Suppressor macrophage treated with lipopolysaccharide for 1 hour (primary cell): Measurements from ENCODE around the gene GGTLC2.

Experiments
- DNase-seq, 3 donors: peaks; one replicate each; pipeline ENCODE4 v3.0.0-alpha.2; 2020 to 2022

GGTLC2 gene

DNA sequence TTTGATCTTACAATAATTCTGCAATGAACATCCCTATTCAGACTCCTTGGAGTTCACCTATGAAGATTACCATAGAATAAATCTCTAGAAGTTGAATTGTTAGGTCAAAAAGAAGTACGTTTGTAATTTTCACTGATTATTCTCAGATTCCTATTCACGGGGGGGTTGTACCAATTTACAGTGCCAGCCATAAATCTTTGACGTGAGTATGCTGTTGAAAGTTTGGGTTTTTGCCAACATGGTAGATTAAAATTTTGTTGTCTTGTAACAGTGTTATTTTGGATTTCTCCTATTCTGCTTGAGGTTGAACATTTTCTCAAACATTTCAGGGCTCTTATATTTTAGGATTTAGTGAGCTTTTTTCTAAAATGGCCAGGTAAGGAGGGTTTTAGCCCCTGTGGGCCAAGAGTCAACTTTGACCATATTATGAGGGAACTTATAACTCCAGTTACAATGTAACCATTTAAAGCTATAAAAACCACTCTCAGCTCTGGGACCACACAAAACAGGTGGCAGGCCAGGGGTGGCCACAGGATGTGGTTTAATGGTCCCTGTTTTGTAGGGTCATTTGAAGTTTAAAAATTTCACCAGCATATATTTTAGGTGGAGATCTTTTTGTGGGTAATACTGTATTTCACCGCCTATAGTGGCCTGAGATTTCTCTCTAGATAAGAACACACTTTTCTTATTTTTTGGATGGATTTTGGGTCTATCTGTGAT is 25.8 kb downstream of the GGTLC2 start:
- DNase-seq: no peak

DNA sequence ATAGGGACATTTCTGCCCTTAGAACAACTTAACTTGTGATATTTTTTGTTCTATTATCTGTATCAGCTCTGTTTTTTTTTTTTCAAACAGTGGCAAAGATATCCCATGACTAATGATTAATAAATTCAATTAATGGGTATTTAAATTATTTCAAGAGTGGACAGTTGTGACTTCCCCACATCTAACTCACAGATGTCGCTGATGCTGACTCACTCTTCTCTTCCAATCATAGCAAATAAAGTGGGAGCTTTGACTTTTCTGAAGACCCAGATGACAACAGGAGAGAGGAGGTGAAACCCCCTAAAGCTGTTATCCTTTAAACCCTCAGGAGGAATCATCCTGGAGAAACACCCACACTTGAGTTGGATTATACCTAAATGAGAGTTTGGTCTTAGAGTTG is 27.1 kb downstream of the GGTLC2 start:
- no peak for DNase-seq

DNA sequence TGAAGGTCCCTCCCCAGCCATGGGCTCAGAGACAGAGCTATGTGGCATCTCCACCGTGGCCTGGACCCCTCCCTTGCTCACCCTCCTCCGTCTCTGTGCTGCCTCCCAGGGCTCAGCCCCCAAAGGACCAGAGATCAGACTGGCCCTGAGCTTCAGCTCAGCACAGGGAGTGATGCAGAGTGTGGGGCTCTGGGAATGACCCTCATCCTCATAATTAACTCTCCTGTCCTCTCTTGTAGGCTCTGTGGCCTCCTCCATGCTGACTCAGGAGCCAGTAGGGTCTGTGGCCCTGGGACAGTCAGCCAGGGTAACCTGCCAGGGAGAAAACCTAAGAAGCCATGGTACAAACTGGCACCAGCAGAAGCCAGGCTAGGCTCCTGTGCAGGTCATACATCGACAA is 28.7 kb downstream of the GGTLC2 start:
- no peak for DNase-seq

DNA sequence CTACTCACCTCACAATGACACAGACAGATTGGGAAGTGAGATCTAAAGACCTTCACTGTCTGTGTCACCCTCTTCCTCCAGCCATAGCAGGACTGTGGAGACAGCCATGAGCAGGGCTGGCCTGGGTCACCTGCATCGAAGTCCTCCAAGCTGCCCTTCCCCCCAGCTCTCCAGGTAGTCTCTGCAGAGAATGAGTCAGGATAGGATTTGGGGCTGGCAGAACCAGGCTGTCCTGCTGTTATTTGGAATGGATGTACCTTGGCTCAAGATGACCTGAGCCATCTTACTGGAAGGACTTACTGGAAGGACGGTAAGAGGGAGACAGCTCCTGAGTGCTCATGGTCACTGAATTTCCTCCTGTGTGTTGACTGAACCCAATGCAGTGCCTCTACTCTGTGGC is 29.2 kb downstream of the GGTLC2 start:
- DNase-seq: no peak

DNA sequence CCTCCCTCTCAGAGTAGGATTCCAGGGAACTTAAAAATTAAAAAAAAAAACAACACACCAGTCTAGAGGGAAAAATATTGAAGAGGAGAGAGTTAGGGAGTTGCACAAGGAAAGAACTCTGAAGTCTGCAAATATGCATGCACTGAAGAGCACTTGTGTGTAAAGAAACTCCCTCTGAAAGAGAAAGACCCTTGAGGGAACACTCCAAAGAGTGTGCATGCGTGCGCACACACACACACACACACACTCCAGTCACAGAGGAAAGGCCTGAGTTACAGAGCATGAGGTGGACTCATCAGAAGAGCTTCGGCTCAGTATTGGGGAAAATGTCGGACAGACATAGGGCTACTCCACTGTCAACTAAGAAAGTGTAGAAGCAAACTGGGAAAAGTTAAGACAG is 30.1 kb downstream of the GGTLC2 start:
- no peak for DNase-seq

DNA sequence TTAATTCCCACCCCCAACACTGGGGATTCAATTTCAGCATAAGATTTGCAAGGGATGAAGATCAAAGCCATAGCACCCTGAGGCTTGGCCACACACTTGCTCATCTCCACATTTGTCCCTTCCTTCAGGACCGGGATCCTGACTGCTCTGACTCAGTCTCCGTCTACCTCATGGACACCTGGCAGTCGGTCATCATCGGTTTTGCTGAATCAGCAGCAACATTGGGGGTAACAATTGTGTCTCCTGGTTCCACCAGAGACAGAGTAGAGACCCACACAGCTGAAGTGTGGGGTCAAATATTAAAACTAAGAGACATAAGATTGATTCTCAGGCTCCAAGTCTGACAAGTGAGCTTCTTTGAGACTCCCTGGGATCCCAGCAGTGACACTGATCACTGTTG is 34.6 kb downstream of the GGTLC2 start:
- no peak for DNase-seq

DNA sequence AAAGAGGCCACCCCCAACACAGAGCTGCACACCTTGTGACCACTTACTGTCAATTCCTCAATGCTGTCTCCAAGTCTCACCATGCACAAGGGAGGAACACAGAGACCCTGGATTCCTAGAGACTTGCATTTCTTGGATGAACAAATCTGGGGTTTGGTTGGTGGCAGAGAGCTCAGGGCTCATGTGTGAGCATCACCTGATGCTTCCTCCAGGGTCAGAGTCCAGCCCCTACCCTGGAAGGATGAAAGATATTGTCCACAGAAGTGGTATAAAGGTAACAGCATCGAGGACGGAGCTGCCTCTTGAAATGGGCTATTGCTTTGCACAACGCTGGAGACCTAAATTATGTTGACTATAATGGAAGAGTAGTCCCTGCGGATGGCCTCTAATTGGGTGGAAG is 36.0 kb downstream of the GGTLC2 start:
- no peak for DNase-seq

DNA sequence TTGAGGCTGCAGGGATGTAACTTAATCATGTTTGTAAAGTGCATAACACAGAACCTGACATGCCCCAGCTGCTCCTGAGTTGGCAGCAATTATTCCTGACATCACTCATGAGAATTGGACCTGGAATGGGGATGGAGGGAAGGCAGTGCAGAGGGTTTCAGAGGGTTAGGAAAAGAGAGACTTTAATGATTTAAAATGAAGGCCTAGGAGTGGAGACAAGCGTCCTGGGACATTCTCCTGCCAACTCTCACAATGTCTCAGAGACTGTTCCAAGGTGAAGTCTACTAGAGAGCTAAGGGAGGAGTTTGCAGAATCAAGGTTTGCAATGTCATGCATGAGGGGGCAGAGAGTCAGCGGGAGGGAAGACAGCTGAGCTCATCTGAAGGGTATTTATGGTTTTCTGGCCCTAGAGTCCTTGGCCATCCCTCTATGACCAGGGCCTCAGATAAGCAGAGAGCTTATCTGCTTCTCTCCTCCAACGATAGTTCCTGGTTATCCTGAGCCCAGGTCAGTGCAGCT is 36.9 kb downstream of the GGTLC2 start:
- DNase-seq: no peak

DNA sequence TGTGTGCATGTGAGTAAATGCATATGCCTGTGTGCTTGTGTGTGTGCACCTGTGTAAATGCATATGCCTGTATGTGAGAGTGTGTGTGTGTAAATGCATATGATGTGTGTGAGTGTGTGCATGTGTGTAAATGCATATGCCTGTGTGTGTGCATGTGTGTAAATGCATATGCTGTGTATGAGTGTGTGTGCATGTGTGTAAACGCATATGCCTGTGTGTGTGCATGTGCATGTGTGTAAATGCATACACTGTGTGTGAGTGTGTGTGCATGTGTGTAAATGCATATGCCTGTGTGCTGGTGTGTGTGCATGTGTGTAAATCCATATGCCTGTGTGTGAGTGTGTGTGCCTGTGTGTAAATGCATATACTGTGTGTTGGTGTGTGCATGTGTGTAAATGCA is 37.8 kb downstream of the GGTLC2 start:
- no peak for DNase-seq

DNA sequence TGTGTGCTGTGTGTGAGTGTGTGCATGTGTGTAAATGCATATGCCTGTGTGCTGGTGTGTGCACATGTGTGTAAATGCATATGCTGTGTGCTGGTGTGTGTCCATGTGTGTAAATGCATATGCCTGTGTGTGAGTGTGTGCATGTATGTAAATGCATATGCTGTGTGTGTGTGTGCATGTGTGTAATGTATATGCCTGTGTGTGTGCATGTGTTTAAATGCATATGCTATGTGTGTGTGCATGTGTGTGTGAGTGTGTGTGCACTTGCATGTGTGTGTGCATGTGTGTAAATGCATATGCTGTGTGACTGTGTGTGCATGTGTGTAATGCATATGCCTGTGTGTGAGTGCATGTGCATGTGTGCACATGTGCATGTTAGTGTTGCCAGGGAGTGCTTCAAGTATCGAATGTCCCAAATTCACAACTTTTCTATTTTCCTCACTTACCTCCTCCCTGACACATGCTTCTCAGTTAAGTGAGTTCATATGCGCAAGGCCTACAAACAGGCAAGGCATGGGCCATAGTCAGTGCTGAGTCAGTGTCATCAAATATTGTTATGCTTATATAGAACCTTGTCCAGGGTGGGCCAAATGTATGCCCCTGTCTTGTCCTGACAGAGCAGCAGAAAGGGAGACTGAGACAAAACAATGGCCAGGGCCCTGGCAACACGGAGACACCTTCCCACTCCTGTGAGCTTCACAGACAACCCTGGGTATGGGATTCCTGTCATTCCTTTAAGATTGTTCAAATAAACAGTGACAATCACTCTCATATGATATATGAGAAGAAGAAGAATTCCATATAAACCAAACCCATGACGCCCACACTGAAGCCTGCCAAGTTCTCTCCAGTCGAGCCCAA is 38.6 kb downstream of the GGTLC2 start:
- no peak for DNase-seq

DNA sequence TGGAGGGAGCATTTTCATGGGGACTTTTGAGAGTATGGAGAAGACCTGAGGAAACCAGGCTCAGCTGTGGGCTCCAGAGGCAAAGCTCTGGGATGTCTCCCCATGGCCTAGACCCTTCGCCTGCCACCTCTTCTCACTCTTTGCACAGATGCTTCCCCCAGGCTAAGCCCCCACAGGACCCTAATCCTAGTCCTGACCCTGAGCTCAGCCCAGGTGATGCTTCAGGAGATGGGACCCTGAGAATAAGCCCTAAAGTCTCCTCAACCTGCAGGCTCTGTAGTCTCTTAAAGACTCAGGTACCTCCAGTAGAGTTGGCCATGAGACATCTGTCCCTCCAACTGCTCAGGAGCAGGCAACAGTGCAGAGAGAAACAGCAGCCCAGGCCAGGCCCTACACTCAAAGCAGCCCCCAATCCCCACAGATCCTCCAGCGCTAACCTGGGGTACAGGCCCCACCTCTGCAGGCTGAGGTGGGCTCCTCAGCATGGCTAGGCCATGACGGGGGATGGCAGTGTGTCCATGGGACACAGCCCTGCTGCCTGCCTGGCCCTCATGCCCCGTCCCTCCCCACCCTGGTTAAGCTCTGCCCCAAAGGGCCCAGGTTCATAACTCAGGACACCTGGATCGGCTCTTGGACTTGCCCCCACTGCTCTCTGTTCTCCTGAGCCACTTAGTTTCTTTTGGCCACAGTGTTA is 39.4 kb downstream of the GGTLC2 start:
- no peak for DNase-seq

DNA sequence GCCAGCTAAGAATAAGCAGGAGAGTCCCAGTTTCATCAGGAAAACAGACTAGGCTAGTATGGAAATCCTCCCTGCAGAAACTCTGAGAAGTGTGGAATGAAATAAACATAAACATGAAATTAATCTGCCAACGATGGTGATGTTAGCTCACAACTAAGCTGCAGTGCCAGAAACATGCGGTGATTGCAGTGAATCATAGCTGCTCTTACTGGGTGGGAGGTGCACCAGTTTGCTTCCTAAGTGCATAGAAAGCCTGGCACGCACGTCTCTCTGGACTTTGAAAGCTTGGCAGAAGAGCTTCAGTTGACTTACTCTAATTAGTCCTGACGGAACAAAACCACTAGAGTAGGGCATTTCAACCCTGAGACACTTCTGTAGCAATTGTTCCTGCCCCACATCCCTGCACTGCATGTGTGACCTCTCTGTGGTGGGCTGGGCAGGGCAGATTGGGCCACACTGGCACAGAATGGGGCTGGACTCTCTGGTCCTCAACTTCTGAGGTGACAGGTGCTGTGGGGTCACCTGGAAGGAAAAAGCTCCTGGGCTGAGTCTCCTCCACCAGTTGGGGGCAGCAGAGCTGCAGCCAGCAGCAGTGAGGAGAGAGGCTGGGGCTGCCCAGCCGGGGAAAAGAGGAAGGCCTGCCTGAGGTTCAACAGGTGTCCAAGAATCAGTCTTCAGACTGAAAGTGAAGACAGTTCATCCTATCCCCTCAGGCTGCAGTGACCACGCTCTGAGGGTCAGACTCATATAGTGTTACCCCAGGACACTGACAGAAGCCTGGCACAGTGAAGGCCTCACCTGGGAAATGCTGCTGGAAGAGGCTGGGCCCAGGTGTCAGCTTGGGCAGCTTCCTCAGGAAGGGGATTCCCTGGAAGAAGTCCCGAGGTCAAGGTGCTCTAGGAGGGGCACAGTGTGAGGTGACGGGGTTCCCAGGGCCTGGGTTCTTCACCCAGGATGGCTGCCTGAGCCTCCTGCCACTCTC is 40.5 kb downstream of the GGTLC2 start:
- DNase-seq: peak in 2 of 3 donors; percentile 33 to 51

DNA sequence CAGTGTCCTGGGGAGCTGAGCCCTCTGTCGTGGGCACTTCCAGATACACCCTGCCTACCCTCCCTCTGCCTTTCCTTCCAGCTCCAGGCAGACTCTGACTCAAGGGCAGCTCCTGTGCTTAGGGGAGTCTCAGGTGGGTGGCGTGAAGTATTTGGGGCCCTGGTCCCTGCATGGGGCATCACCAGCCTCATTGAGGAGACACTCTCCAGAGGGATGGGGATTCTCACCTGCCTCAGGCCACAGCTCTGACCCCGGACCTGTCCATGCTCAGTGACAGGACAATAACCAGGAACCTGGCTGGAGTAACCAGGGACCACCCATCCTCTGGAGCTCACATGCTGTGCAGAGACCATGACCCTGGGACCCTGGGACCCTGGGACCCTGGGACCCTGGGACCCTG is 41.2 kb downstream of the GGTLC2 start:
- DNase-seq: no peak

DNA sequence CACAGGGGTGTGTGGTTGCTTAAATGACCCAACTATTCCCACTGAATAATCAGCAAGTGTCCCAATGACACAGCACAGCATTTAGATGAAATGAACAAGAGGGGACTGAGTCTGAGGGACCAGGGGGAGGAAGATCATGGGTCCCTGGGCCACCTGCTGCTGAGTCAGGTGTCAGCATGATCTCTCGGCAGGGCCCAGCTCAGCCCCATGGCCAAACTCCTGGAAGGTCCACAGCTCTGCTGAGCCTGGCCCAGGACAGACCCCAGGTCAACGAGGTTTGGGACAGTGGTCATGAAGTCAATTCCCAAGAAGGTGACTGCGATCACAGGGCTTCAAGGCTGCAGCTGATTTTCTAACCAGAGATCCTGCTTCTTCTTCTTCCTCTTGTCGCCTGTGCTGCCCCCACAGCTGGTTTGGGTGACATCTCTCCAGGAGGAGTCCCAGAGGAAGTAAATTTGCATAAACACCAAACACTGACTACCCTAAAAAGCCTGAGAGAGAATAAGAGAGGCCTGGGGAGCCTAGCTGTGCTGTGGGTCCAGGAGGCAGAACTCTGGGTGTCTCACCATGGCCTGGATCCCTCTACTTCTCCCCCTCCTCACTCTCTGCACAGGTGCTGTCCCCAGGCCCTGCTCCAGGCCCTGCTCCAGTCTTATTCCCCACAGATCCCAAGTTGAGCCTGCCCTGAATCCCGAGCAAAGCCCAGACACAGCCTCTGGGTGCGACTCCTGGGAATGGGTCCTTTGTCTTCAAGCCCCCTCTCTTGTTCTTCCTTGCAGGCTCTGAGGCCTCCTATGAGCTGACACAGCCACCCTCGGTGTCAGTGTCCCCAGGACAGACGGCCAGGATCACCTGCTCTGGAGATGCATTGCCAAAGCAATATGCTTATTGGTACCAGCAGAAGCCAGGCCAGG is 42.0 kb downstream of the GGTLC2 start:
- DNase-seq: peak; percentile 56 to 72 (median 67)

DNA sequence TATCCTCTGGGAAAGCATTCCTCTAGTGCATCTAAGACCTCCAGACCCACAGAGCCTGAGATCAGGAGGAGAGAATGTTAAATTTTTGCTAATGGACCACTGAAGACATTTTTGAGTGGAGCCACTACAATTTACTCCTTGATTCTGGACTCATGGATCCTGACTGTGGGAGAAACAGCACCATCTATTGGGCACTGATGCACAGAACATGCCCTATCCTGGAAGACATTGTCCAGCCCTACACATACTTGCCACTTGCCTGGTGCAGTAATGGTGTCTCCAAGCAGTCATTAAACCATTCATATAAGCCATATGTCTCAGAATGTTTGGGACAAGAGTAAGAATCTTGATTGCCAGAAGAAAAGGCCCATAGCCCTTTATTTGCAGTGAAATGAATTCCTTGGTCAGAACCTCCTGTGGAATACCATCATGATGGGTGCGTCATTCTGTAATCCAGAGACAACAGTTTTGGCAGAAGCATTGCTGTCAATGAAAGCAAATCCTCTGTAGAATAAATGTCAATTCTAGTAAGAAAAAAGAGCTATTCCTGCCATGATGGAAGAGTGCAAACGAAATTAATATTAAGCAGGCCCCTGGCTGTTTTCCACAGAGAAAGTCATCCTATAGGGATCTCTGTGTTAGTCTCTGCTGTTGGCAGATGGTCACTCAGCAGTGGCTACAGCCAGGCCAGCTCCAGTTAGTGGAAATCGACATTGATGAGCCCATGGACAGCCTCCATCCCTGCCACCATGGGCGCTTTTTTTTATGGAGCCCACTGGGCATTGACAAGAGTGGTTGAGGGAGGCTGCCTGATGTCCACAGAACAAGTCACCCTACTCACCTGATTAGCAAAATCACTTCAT is 43.5 kb downstream of the GGTLC2 start:
- peak; percentile 57 to 72 (median 58) for DNase-seq

DNA sequence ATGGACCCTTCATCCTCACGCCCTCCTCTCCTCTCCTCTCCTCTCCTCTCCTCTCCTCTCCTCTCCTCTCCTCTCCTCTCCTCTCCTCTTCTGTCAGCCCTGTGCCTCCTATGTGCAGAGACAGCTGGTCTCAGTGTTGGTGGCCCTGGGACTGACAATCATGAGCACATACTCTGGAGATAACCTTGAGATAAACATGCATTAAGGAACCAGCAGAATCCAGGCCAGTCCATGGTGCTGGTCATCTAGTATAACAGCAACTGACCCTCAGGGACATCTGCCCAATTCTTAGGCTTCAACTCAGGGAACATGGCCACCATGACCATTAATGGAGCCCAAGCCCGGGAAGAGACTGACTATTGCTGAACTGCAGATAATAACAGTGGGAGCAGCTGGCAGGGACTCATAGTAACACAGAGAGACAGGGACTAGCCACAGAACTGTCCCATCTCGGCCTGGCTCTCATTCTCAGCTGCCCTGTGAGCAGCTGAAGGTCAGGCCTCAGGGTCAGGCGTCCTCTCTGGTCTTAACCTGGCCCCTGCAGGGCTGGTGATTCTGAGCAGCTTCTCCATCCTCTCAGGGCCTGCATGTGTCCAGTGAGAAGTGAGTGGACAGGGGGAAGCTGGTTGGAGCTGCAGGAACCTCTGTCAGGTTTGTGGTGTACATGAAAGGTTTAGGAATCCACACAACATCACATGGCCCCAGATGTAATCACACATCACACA is 45.4 kb downstream of the GGTLC2 start:
- DNase-seq: no peak

DNA sequence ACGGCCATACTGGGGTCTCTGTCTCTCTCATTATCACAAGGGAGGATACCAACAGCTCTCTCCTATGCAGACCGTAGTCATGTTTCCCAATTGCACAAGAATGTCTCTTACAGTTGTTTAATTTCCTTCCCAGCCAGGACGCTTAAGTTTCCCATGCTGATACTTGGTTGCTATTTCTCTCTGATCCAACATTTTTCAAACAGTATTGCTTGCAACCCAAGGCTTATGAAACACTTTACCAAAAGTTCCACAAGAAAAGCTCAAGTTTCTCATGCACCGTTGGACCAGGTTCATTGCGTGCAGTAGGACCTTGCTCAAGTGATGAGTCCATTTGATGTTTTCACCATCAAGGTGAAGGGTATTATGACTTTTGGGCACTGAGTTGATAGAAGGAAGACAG is 46.6 kb downstream of the GGTLC2 start:
- no peak for DNase-seq

DNA sequence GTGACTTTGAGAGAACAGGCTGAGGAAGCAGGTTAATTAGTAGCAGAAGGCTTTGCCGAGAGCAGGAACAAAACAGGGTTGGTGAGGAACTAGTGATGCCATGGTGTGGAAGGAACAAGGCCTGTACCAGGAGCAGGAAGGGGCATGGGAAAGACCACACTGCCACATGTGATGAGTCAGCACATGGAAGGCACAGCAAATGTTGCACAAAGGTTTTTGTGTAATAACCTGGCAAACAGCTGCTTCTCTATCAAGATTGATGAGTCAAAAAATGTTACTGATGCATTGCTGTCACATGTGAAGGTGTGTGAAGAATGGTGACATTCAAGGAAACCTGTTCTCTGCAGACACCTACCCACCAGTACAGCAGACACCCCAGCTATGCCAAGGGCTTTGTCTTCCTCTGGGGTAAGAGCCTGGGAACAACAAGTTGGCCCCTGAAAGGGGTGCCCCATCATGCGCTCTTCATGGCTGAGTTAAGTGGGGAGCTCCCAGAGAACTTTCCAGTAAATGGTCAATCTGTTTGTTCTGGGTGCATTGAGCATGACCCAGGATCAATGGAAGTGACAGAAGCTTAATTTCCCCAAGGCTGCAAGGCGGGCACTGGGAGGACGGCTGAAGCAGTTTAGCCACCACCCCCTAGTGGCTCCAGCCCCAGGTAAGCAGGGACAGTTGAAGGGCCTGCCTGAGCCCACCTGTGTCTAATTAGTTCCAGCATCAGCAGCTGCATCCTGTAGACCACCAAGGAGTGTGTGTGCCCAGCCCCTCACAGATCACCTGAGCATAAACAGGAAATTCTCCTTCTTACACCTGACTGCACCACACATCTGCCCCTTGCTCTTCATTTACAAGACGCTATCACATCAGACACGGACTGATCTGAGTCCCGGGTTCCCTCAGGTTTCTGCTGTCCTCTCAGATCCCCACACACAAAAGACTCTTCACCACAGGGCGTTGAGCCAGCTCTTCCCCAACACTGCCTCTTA is 47.6 kb downstream of the GGTLC2 start:
- DNase-seq: peak; percentile 35 to 51 (median 45)
